ENCODE results near the gene ANAPC13. TPM values are rescaled to one million over a fixed set of nuclear protein-coding genes. Genes with fewer than 3 reads are reported as not detected.

ANAPC13 gene
- polyA plus RNA-seq, 1 donor from 2014 or later: 178 TPM

DNA sequence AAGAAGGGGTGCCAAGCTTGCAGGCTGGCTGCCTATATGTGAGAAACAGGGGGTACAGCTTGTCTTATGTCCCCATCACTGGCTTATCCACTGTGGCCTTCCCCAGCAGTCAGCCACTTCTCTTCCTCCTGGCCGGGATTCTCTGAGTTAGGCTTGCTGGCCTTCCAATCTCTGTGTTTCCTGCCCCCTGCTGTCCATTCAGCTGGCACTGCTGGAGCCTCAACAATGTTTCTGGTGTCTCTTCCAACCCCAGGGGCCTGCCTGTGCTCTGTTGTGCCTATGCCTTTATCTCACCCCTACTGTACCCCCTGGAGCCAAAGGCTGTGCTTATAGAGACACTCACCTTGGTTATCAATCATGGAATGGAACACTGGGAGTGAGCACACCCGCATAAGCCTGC is 36.5 kb downstream of the ANAPC13 start:
- no peaks in the 10 kb centered on the region for H3K36me3 ChIP-seq (ENCODE audit: insufficient read depth, low read length)
- no peak overlapping the region for H2AFZ ChIP-seq (ENCODE audit: low read depth, low read length)

DNA sequence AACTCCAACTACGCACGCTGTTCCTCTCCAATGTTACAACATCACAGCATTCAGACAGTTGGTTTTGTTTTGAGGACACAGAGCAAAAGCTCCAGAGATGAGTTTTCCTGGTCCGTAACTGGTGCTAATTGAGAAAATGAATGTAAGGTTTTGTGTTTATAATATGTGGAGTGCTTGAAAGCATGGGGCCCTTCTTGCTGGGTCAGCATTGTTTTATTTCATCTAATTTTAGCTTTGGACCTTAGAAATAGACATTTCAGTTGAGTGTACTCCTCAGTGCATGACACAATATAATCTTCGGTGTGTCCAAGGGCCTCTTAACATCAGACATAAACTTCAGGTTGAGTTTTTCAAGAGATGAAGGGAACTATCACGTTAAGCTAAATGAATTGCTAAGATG is 37.1 kb downstream of the ANAPC13 start:
- Histone ChIP-seq H3K36me3 (ENCODE audit: insufficient read depth, low read length) (no peaks in the 10 kb centered on the region), H3K9me2 (ENCODE audit: insufficient read depth, low read length) (no peaks in the 10 kb centered on the region), H3K27me3 (ENCODE audit: insufficient read depth, low read depth, low read length) (no peaks in the 10 kb centered on the region), H2AFZ (ENCODE audit: low read depth, low read length) (no peak overlapping the region), H3K9me3 (ENCODE audit: low read length) (peaks cover 7% of the 10 kb centered on the region), H3K9ac (ENCODE audit: low read length) (no peak overlapping the region), H3K4me2 (ENCODE audit: low read length) (no peak overlapping the region), H3K4me3 (ENCODE audit: low read length) (no peak overlapping the region), H3K79me2 (replicated peaks; ENCODE audit: insufficient read depth, low read length) (no peaks in the 10 kb centered on the region), H3K27ac (ENCODE audit: low read length) (no peak overlapping the region), H3F3A (ENCODE audit: insufficient read depth, low read length, poor library complexity, severe bottlenecking) (no peaks in the 10 kb centered on the region), H4K20me1 (ENCODE audit: insufficient read depth) (no peaks in the 10 kb centered on the region)
- TF ChIP-seq, protein P1, sequence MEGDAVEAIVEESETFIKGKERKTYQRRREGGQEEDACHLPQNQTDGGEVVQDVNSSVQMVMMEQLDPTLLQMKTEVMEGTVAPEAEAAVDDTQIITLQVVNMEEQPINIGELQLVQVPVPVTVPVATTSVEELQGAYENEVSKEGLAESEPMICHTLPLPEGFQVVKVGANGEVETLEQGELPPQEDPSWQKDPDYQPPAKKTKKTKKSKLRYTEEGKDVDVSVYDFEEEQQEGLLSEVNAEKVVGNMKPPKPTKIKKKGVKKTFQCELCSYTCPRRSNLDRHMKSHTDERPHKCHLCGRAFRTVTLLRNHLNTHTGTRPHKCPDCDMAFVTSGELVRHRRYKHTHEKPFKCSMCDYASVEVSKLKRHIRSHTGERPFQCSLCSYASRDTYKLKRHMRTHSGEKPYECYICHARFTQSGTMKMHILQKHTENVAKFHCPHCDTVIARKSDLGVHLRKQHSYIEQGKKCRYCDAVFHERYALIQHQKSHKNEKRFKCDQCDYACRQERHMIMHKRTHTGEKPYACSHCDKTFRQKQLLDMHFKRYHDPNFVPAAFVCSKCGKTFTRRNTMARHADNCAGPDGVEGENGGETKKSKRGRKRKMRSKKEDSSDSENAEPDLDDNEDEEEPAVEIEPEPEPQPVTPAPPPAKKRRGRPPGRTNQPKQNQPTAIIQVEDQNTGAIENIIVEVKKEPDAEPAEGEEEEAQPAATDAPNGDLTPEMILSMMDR (IDR thresholded peaks at IDR 0.05; ENCODE audit: poor library complexity, severe bottlenecking): no peak
- TF ChIP-seq RAD21 (conservative IDR thresholded peaks at IDR 0.05): no peak
- TF ChIP-seq MXI1 (conservative IDR thresholded peaks at IDR 0.05; ENCODE audit: poor library complexity, severe bottlenecking): no peak
- no peak for TF ChIP-seq EZH2 (IDR thresholded peaks at IDR 0.05; ENCODE audit: borderline replicate concordance, insufficient read depth, low read length, poor library complexity, severe bottlenecking)
- no peak for TF ChIP-seq POLR2AphosphoS5 (IDR thresholded peaks at IDR 0.05)
- TF ChIP-seq EP300 (conservative IDR thresholded peaks at IDR 0.05; ENCODE audit: poor library complexity, severe bottlenecking): no peak
- TF ChIP-seq, protein P2, sequence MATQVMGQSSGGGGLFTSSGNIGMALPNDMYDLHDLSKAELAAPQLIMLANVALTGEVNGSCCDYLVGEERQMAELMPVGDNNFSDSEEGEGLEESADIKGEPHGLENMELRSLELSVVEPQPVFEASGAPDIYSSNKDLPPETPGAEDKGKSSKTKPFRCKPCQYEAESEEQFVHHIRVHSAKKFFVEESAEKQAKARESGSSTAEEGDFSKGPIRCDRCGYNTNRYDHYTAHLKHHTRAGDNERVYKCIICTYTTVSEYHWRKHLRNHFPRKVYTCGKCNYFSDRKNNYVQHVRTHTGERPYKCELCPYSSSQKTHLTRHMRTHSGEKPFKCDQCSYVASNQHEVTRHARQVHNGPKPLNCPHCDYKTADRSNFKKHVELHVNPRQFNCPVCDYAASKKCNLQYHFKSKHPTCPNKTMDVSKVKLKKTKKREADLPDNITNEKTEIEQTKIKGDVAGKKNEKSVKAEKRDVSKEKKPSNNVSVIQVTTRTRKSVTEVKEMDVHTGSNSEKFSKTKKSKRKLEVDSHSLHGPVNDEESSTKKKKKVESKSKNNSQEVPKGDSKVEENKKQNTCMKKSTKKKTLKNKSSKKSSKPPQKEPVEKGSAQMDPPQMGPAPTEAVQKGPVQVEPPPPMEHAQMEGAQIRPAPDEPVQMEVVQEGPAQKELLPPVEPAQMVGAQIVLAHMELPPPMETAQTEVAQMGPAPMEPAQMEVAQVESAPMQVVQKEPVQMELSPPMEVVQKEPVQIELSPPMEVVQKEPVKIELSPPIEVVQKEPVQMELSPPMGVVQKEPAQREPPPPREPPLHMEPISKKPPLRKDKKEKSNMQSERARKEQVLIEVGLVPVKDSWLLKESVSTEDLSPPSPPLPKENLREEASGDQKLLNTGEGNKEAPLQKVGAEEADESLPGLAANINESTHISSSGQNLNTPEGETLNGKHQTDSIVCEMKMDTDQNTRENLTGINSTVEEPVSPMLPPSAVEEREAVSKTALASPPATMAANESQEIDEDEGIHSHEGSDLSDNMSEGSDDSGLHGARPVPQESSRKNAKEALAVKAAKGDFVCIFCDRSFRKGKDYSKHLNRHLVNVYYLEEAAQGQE (IDR thresholded peaks at IDR 0.05; ENCODE audit: borderline replicate concordance): no peak
- TF ChIP-seq SMC3 (conservative IDR thresholded peaks at IDR 0.05; ENCODE audit: poor library complexity): no peak
- TF ChIP-seq TAF1 (IDR thresholded peaks at IDR 0.05; ENCODE audit: low read depth): no peak

More for the DNA sequence above, 36.5 kb downstream of the ANAPC13 start:
- H3K79me2 ChIP-seq (replicated peaks; ENCODE audit: insufficient read depth, low read length): no peaks in the 10 kb centered on the region
- H3K27me3 ChIP-seq (ENCODE audit: insufficient read depth, low read depth, low read length): no peaks in the 10 kb centered on the region
- no peak overlapping the region for H3K9ac ChIP-seq (ENCODE audit: low read length)
- no peaks in the 10 kb centered on the region for H3K9me2 ChIP-seq (ENCODE audit: insufficient read depth, low read length)
- no peak for TF ChIP-seq RAD21 (conservative IDR thresholded peaks at IDR 0.05)
- no peak for TF ChIP-seq TAF1 (IDR thresholded peaks at IDR 0.05; ENCODE audit: low read depth)
- TF ChIP-seq MXI1 (conservative IDR thresholded peaks at IDR 0.05; ENCODE audit: poor library complexity, severe bottlenecking): no peak
- no peak for TF ChIP-seq EP300 (conservative IDR thresholded peaks at IDR 0.05; ENCODE audit: poor library complexity, severe bottlenecking)
- no peak for TF ChIP-seq SMC3 (conservative IDR thresholded peaks at IDR 0.05; ENCODE audit: poor library complexity)
- TF ChIP-seq, protein P2 (IDR thresholded peaks at IDR 0.05; ENCODE audit: borderline replicate concordance): no peak
- no peak for TF ChIP-seq EZH2 (IDR thresholded peaks at IDR 0.05; ENCODE audit: borderline replicate concordance, insufficient read depth, low read length, poor library complexity, severe bottlenecking)
- no peak for TF ChIP-seq POLR2AphosphoS5 (IDR thresholded peaks at IDR 0.05)
- TF ChIP-seq, protein P1 (IDR thresholded peaks at IDR 0.05; ENCODE audit: poor library complexity, severe bottlenecking): no peak
- H4K20me1 ChIP-seq (ENCODE audit: insufficient read depth): no peaks in the 10 kb centered on the region
- H3F3A ChIP-seq (ENCODE audit: insufficient read depth, low read length, poor library complexity, severe bottlenecking): no peaks in the 10 kb centered on the region
- H3K4me3 ChIP-seq (ENCODE audit: low read length): no peak overlapping the region
- H3K9me3 ChIP-seq (ENCODE audit: low read length): peaks cover 7% of the 10 kb centered on the region
- H3K27ac ChIP-seq (ENCODE audit: low read length): no peak overlapping the region
- H3K4me2 ChIP-seq (ENCODE audit: low read length): no peak overlapping the region

All from neural cell (in vitro differentiated cells).